GM12878 (cell line): ENCODE measurements around the gene TRIM62. TPM values are rescaled to one million over a fixed set of nuclear protein-coding genes. Genes with fewer than 3 reads are reported as not detected.

ENCODE experiments used
- ATAC-seq: fragments of 200-7000 bp; cut with Tn5 transposase; 3 replicates; pipeline ENCODE4 v1.9.1; 2020; ENCODE audit warnings: mild to moderate bottlenecking, moderate library complexity
- BruUV-seq: library from RNA; stranded (reverse); fragments of 400-500 nt; replicated peaks from 2 replicates; lab custom pipeline; 2021; lab: Mats Ljungman, UMichigan
- CTCF ChIA-PET: fragments of 300-600 bp; sonication (Branson Sonifier 250); formaldehyde crosslinking; extraction: SDS; loops from one replicate; lab custom pipeline; 2021; ENCODE audit warnings: inconsistent platforms; lab: Yijun Ruan, JAX
- POLR2A ChIA-PET: fragments of 350-600 bp; formaldehyde crosslinking; extraction: SDS; loops from one replicate; lab custom pipeline; 2021; ENCODE audit warnings: inconsistent platforms; lab: Charles Lee
- RAD21 ChIA-PET: fragments of 300-600 bp; sonication (Branson Sonifier 250); formaldehyde crosslinking; loops from one replicate; lab custom pipeline; 2023; ENCODE audit warnings: antibody characterized with exemption; ENCODE audit not compliant: unreplicated experiment; lab: Charles Lee
- SMC1A ChIA-PET: fragments of 300-600 bp; sonication (Branson Sonifier 250); formaldehyde crosslinking; loops from one replicate; lab custom pipeline; 2023; ENCODE audit not compliant: unreplicated experiment, uncharacterized antibody; lab: Charles Lee
- DNase-seq: peaks from one replicate; pipeline ENCODE4 v3.0.0-alpha.2; 2011; ENCODE audit warnings: low read depth, low spot score
- FAIRE-seq: peaks from 3 replicates; lab custom pipeline; 2011; peaks lifted over from hg19 to GRCh38; lab: Jason Lieb, UNC
- H2AFZ ChIP-seq: 2 replicates; pipeline ENCODE4 v1.6.0; 2011; ENCODE audit warnings: low read depth, low read length, control low read depth; ENCODE audit not compliant: control insufficient read depth
- H3K27ac ChIP-seq: 2 replicates; pipeline ENCODE4 v1.5.1; 2011; ENCODE audit warnings: control low read depth; ENCODE audit not compliant: control insufficient read depth, insufficient read depth
- H3K27me3 ChIP-seq, 2 experiments: replicated peaks in 1 of 2; 2 replicates each; pipeline versions ENCODE4 v1.6.0 to v1.6.1; 2011; ENCODE audit warnings: low read length in 1 of 2; ENCODE audit not compliant: control insufficient read depth in 2 of 2, insufficient read depth in 2 of 2
- H3K36me3 ChIP-seq, 2 experiments: 2 replicates each; pipeline ENCODE4 v1.5.1; 2011; ENCODE audit warnings: low read length in 1 of 2; ENCODE audit not compliant: control insufficient read depth in 2 of 2, insufficient read depth in 2 of 2
- H3K4me1 ChIP-seq: 2 replicates; pipeline ENCODE4 v1.6.1; 2011; ENCODE audit warnings: mild to moderate bottlenecking, low read length, moderate library complexity, mixed read lengths; ENCODE audit not compliant: control insufficient read depth, insufficient read depth
- H3K4me2 ChIP-seq: 2 replicates; pipeline ENCODE4 v1.6.0; 2011; ENCODE audit warnings: control low read depth; ENCODE audit not compliant: control insufficient read depth, insufficient read depth
- H3K4me3 ChIP-seq: fragments of 200-600 bp; sonication (generic); 2 replicates; pipeline ENCODE4 v1.5.1; 2016
- H3K79me2 ChIP-seq: 2 replicates; pipeline ENCODE4 v1.6.0; 2011; ENCODE audit warnings: low read length; ENCODE audit not compliant: control insufficient read depth, insufficient read depth
- H3K9ac ChIP-seq: 2 replicates; pipeline ENCODE4 v1.8.0; 2011; ENCODE audit warnings: low read length, control low read depth, mixed read lengths; ENCODE audit not compliant: control insufficient read depth, insufficient read depth
- H3K9me3 ChIP-seq: replicated peaks from 3 replicates; pipeline ENCODE4 v1.5.1; 2011; ENCODE audit warnings: mild to moderate bottlenecking, low read length; ENCODE audit not compliant: control insufficient read depth, insufficient read depth
- H4K20me1 ChIP-seq: 2 replicates; pipeline ENCODE4 v1.6.0; 2011; ENCODE audit not compliant: control insufficient read depth, insufficient read depth
- IKZF1 ChIP-seq: fragments of 450-650 bp; conservative IDR thresholded peaks from 2 replicates; pipeline ENCODE4 v1.6.1; 2017; ENCODE audit warnings: antibody characterized with exemption, mild to moderate bottlenecking
- NKRF ChIP-seq: fragments of 450-650 bp; conservative IDR thresholded peaks from 2 replicates; pipeline ENCODE4 v1.6.1; 2017; ENCODE audit warnings: mild to moderate bottlenecking, moderate library complexity
- PAX5 ChIP-seq: IDR thresholded peaks from 2 replicates; pipeline ENCODE4 v1.6.1; 2011; ENCODE audit warnings: low read depth, low read length, borderline replicate concordance
- RAD21 ChIP-seq: IDR thresholded peaks from 2 replicates; pipeline ENCODE4 v1.6.1; 2011; ENCODE audit warnings: mild to moderate bottlenecking, low read depth, low read length, moderate library complexity; ENCODE audit not compliant: insufficient read depth
- SREBF1 ChIP-seq: IDR thresholded peaks from 2 replicates; pipeline ENCODE4 v1.6.1; 2012; ENCODE audit warnings: mild to moderate bottlenecking, low read length
- ZNF24 ChIP-seq: fragments of 450-650 bp; IDR thresholded peaks from 2 replicates; pipeline ENCODE4 v1.6.1; 2017; ENCODE audit warnings: antibody characterized with exemption, mild to moderate bottlenecking
- ZNF384 ChIP-seq: IDR thresholded peaks from 2 replicates; pipeline ENCODE4 v1.6.1; 2012; ENCODE audit warnings: low read depth, mild to moderate bottlenecking, low read length, improper control_type of control experiment, borderline replicate concordance
- WGBS: methylation state at CpG from one replicate; pipeline ENCODE4 v1.1.6; 2016; ENCODE audit warnings: low lambda C conversion rate; ENCODE audit not compliant: insufficient replicate concordance, insufficient coverage; ENCODE audit errors: missing lambda C conversion rate; 5-methylcytosine and 5-hydroxymethylcytosine counted together
- in situ Hi-C: fragments of 300-500 bp; cut with MboI; formaldehyde crosslinking; loops from 9 replicates; pipeline ENCODE4 v1.14.3; 2018; ENCODE audit warnings: mixed read lengths
- intact Hi-C: fragments of 100-400 bp; cut with micrococcal nuclease; formaldehyde crosslinking; loops from one replicate; pipeline ENCODE4 v1.14.2; 2022; ENCODE audit not compliant: unreplicated experiment
- polyA plus RNA-seq, 11 experiments: library from polyadenylated mRNA; depleted of rRNA in 4 of 11; unstranded in 6 of 11; stranded (reverse) in 5 of 11; fragments of >200 nt; fragmentation: Nextera tagmentation in 4 of 11; fragmentation: Illumina TruSeq in 1 of 11; extraction: Ambion mirVana in 4 of 11; extraction: Trizol in 1 of 11; gene quantifications; 1 replicate in 1 of 11; 2 replicates in 10 of 11; pipeline versions ENCODE4 v1.2.1 to v1.2.3, GENCODE V29; 2011 to 2016; ENCODE audit warnings: inconsistent platforms in 2 of 11, missing spikeins in 2 of 11, low read depth in 1 of 11
- total RNA-seq, 4 experiments: library from RNA; depleted of rRNA in 3 of 4; stranded (reverse); fragments of >200 nt in 3 of 4; fragmentation: Illumina TruSeq in 1 of 4; extraction: Trizol in 1 of 4; gene quantifications; 2 replicates each; pipeline versions ENCODE4 v1.2.1 to v1.2.3, GENCODE V29; 2013 to 2021

Gene TRIM62
- total and polyA plus RNA-seq, 10 of the 15 experiments (the other 5 are each of a cell fraction or from before 2014, with no cell fraction given): 0.52 to 4.2 (median 1.9) TPM

GRCh38 chr1:33225586-33225985 lies 43.7 kb upstream of the TRIM62 start:
- ChIA-PET RAD21 (no interaction called here), CTCF (interaction anchor here (0.9 to 1.0 kb wide), 2 partner anchors 27 to 246 kb away, joined by 3 read pairs; no protein-coding TSS in a partner anchor), SMC1A (interaction anchor here (0.7 to 1.4 kb wide), 2 partner anchors 230 to 246 kb away, joined by 3 read pairs; no protein-coding TSS in a partner anchor), POLR2A (no interaction called here)
- H3K4me2 ChIP-seq: no peak overlapping the region
- BruUV-seq: no TSS peak
- no peak for FAIRE-seq
- WGBS: 5% methylated on average over 1 of the region's 1 CpG
- no peak overlapping the region for H3K9ac ChIP-seq
- peaks cover 3% of the 10 kb centered on the region; the same call in 1 of the 2 replicates for H3K4me1 ChIP-seq
- no peaks in the 10 kb centered on the region for H3K27me3 ChIP-seq
- no peaks in the 10 kb centered on the region; the same call in none of the 3 replicates for H3K9me3 ChIP-seq
- no peak for ATAC-seq
- intact Hi-C loops: no loop called here
- no peaks in the 10 kb centered on the region for H3K79me2 ChIP-seq
- DNase-seq: no peak
- H3K36me3 ChIP-seq: no peaks in the 10 kb centered on the region
- no peaks in the 10 kb centered on the region for H4K20me1 ChIP-seq
- H3K4me3 ChIP-seq: no peak overlapping the region
- TF ChIP-seq ZNF384 (no peak), NKRF (no peak)
- H2AFZ ChIP-seq: no peak overlapping the region
- H3K27ac ChIP-seq: no peak overlapping the region
- in situ Hi-C loops: no loop called here

- H3K4me3 ChIP-seq: no peak overlapping the region
- H4K20me1 ChIP-seq: no peaks in the 10 kb centered on the region
- no peaks in the 10 kb centered on the region; the same call in none of the 3 replicates for H3K9me3 ChIP-seq
- TF ChIP-seq IKZF1 (no peak), SREBF1 (no peak), RAD21 (no peak), ZNF24 (no peak), PAX5 (no peak)
- H3K4me2 ChIP-seq: no peak overlapping the region
- H2AFZ ChIP-seq: no peak overlapping the region
- FAIRE-seq (no peak), DNase-seq (no peak), ATAC-seq (no peak)
- in situ Hi-C loops (no loop called here), intact Hi-C loops (no loop called here)
- no peak overlapping the region for H3K27ac ChIP-seq
- H3K27me3 ChIP-seq: no peaks in the 10 kb centered on the region
- POLR2A ChIA-PET: no interaction called here
- H3K4me1 ChIP-seq: no peaks in the 10 kb centered on the region
- no peaks in the 10 kb centered on the region for H3K79me2 ChIP-seq
- no peaks in the 10 kb centered on the region for H3K36me3 ChIP-seq
- SMC1A ChIA-PET: no interaction called here
- H3K9ac ChIP-seq: no peak overlapping the region
- RAD21 ChIA-PET: no interaction called here
- CTCF ChIA-PET: no interaction called here
- WGBS: 0% methylated on average over 2 of the region's 2 CpGs
- no TSS peak for BruUV-seq
Measured at GRCh38 chr1:33224166-33224707, 42.4 kb upstream of the TRIM62 start.
